SK-MEL-5 (cell line): ENCODE data around the gene SPATA1. TPM values are rescaled to one million over a fixed set of nuclear protein-coding genes. Genes with fewer than 3 reads are reported as not detected.

Experiments used
- DNase-seq: peaks from one replicate; pipeline ENCODE4 v3.0.0-alpha.2; 2016; ENCODE audit warnings: low read depth, low spot score
- in situ Hi-C: cut with HindIII; loops from 2 replicates; pipeline ENCODE4 v1.10.0; 2016; ENCODE audit warnings: low sequenced_read_pairs, high pct_unique_total_duplicates, low pct_unique_long_range_greater_than_20kb
- total RNA-seq: library from RNA; depleted of rRNA; stranded (reverse); fragments of >200 nt; shearing (Covaris generic); gene quantifications from 2 replicates; pipeline ENCODE4 v1.2.3, GENCODE V29; 2014; rRNA removed

The SPATA1 gene
- total RNA-seq, 1 experiment from 2014 or later = not detected

GRCh38 chr1:84606977-84607376, 100.8 kb downstream of the SPATA1 start:
- DNase-seq = no peak
- in situ Hi-C loops = loop anchor here (25.0 kb wide), 1 partner anchor 170 kb away; no protein-coding TSS in a partner anchor

GRCh38 chr1:84611091-84611490, 104.9 kb downstream of the SPATA1 start:
- DNase-seq = no peak
- in situ Hi-C loops = loop anchor here (25.0 kb wide), 1 partner anchor 174 kb away; no protein-coding TSS in a partner anchor

GRCh38 chr1:84611796-84612195, 105.6 kb downstream of the SPATA1 start:
- DNase-seq = no peak
- in situ Hi-C loops = loop anchor here (25.0 kb wide), 1 partner anchor 174 kb away; no protein-coding TSS in a partner anchor

GRCh38 chr1:84613026-84613425, 106.8 kb downstream of the SPATA1 start:
- in situ Hi-C loops = loop anchor here (25.0 kb wide), 1 partner anchor 176 kb away; no protein-coding TSS in a partner anchor
- DNase-seq = no peak

GRCh38 chr1:84613887-84614286, 107.7 kb downstream of the SPATA1 start:
- no peak for DNase-seq
- in situ Hi-C loops = loop anchor here (25.0 kb wide), 1 partner anchor 177 kb away; no protein-coding TSS in a partner anchor

GRCh38 chr1:84615790-84616189, 109.6 kb downstream of the SPATA1 start:
- in situ Hi-C loops = loop anchor here (25.0 kb wide), 1 partner anchor 178 kb away; no protein-coding TSS in a partner anchor
- no peak for DNase-seq

Other genes starting within 250 kb of the SPATA1 start
- 3.4 and 5.9 TPM in 2 replicates for gene SAMD13, start 204.7 kb upstream of the SPATA1 start, total RNA-seq
- gene DNASE2B, start 107.9 kb upstream of the SPATA1 start, total RNA-seq = 0.18 TPM in 1 of 2 replicates, not detected in the other
- gene RPF1, start 27.1 kb upstream of the SPATA1 start, total RNA-seq = 68.0 and 68.2 TPM in 2 replicates
- gene GNG5, start 195 bp downstream of the SPATA1 start, total RNA-seq = 32.9 and 39.7 TPM in 2 replicates
- gene CTBS, start 68.1 kb downstream of the SPATA1 start, total RNA-seq = 12.2 and 13.6 TPM in 2 replicates
- gene SSX2IP, start 184.1 kb downstream of the SPATA1 start, total RNA-seq = 12.8 and 14.0 TPM in 2 replicates